Activated T-helper 1 cell treated with anti-CD3 and anti-CD28 coated beads, Interleukin-12 subunit alpha, Interleukin-12 subunit beta, Interleukin-2, Interleukin-4 antibody, amounts not matched to agents 30 ng/mL and 10 ng/mL and 1 ng/mL, durations not matched to agents 14 hours and 24 hours and 36 hours (primary cell): ENCODE measurements around the gene FAM3C. TPM values are rescaled to one million over a fixed set of nuclear protein-coding genes. Genes with fewer than 3 reads are reported as not detected.
A peak's percentile ranks its signal among the peaks of the same experiment; 100 is the strongest.

Source experiments
- DNase-seq: peaks from one replicate; pipeline ENCODE4 v3.0.0; 2021; ENCODE audit warnings: low spot score
- H3K27ac Mint-ChIP-seq: one replicate; pipeline ENCODE4 v1.8.0; 2021; ENCODE audit warnings: mild to moderate bottlenecking, mixed read lengths
- H3K27me3 Mint-ChIP-seq: one replicate; pipeline ENCODE4 v1.8.0; 2022; ENCODE audit warnings: mild to moderate bottlenecking, moderate library complexity, mixed read lengths; ENCODE audit not compliant: insufficient read depth
- H3K36me3 Mint-ChIP-seq: one replicate; pipeline ENCODE4 v1.8.0; 2021; ENCODE audit warnings: low read depth, mixed read lengths
- H3K4me1 Mint-ChIP-seq: one replicate; pipeline ENCODE4 v1.8.0; 2021; ENCODE audit warnings: low read depth, mixed read lengths
- H3K4me3 Mint-ChIP-seq: one replicate; pipeline ENCODE4 v1.8.0; 2021; ENCODE audit warnings: mild to moderate bottlenecking, moderate library complexity, mixed read lengths
- H3K9me3 Mint-ChIP-seq: one replicate; pipeline ENCODE4 v1.8.0; 2021; ENCODE audit warnings: mixed read lengths
- intact Hi-C: fragments of 100-400 bp; cut with micrococcal nuclease; formaldehyde crosslinking; loops from one replicate; pipeline ENCODE4 v1.15.1; 2024
- total RNA-seq: library from RNA; stranded (reverse); gene quantifications from 2 replicates; pipeline ENCODE4 v1.2.3, GENCODE V29; 2022

The FAM3C gene
- total RNA-seq, 1 donor from 2014 or later = 103 TPM

DNA sequence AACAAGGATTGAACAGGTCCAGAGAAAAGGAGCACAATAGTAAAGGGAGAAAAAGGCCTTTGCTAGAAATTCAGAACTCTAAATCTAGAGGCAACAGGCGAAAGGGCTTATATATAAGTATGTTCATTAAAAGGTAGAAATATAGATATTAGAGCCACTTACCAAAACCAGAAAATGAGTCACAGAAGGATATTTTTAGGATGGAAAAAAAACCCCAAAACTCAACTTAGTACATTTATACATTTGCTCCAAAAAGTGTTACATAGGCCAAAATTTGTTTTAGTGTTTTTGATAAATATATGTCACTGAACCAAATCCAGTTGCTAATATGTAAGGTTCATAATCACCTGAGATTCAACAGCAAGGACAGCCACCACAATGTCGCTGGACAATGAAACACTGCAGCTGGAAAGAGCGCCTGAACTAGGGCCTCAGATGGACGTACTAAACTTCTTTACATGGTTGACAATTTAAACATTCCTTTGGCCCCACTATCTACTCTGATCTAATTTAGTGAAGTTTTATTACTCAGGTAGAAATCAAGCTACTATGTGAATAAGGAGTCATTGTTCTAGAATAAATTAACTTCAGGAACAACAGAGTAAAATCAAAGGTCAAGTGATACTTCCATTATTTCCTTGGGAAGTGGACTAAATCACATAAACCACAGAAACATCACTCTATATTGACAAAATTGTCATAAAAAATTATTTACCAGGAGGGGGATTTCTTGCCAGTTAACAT lies 10.9 kb downstream of the FAM3C start:
- no peaks in the 10 kb centered on the region for H3K9me3 Mint-ChIP-seq
- no peak for DNase-seq
- H3K4me3 Mint-ChIP-seq = peak overlapping the region; percentile 50
- peaks cover 95% of the 10 kb centered on the region for H3K4me1 Mint-ChIP-seq
- intact Hi-C loops = loop anchor here (1.0 kb wide), 1 partner anchor 10 kb away; no protein-coding TSS in a partner anchor
- no peaks in the 10 kb centered on the region for H3K27me3 Mint-ChIP-seq
- H3K27ac Mint-ChIP-seq = peak overlapping the region; percentile 24
- H3K36me3 Mint-ChIP-seq = peaks cover 61% of the 10 kb centered on the region

GRCh38 chr7:121384265-121384664 lies 11.8 kb downstream of the FAM3C start:
- intact Hi-C loops = no loop called here
- no peak for DNase-seq
- peak overlapping the region; percentile 34 for H3K27ac Mint-ChIP-seq
- peak overlapping the region; percentile 15 for H3K4me3 Mint-ChIP-seq
- H3K27me3 Mint-ChIP-seq = no peaks in the 10 kb centered on the region
- peaks cover 95% of the 10 kb centered on the region for H3K4me1 Mint-ChIP-seq
- peaks cover 64% of the 10 kb centered on the region for H3K36me3 Mint-ChIP-seq
- H3K9me3 Mint-ChIP-seq = no peaks in the 10 kb centered on the region

GRCh38 chr7:121383235-121383910 lies 12.7 kb downstream of the FAM3C start:
- H3K36me3 Mint-ChIP-seq = peaks cover 59% of the 10 kb centered on the region

GRCh38 chr7:121382473-121382872 lies 13.6 kb downstream of the FAM3C start:
- no peak for DNase-seq
- intact Hi-C loops = no loop called here
- Mint-ChIP-seq H3K27me3 (no peaks in the 10 kb centered on the region), H3K36me3 (peaks cover 60% of the 10 kb centered on the region), H3K9me3 (no peaks in the 10 kb centered on the region), H3K4me1 (peaks cover 82% of the 10 kb centered on the region), H3K4me3 (no peak overlapping the region), H3K27ac (no peak overlapping the region)

More at GRCh38 chr7:121383235-121383910, 12.7 kb downstream of the FAM3C start:
- Mint-ChIP-seq H3K9me3 (no peaks in the 10 kb centered on the region), H3K27ac (no peak overlapping the region), H3K4me3 (no peak overlapping the region), H3K4me1 (peaks cover 88% of the 10 kb centered on the region), H3K27me3 (no peaks in the 10 kb centered on the region)
- DNase-seq = no peak
- intact Hi-C loops = no loop called here

DNA sequence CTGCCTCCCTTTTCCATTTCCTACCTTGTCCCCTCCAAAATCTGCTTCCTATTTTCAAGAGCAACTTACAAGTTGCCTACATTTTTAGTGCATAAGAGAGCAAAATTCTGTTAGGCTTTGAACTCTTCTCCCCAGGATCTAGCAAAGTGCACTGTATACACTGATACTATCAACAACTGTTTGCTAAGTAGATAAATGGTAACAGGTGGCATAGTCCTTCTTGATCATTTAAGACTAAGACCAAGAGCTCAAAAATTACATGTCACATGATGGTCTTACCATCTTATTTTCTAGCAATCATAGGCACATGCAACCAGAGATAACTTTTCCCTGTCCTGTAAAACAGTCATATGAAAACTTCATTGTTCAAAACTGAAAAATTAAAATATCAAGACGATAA lies 16.2 kb downstream of the FAM3C start:
- H3K27me3 Mint-ChIP-seq = no peaks in the 10 kb centered on the region
- H3K9me3 Mint-ChIP-seq = no peaks in the 10 kb centered on the region
- peaks cover 78% of the 10 kb centered on the region for H3K4me1 Mint-ChIP-seq
- DNase-seq = no peak
- H3K4me3 Mint-ChIP-seq = no peak overlapping the region
- H3K27ac Mint-ChIP-seq = no peak overlapping the region
- intact Hi-C loops = loop anchor here (1.0 to 2.0 kb wide), 2 partner anchors 9 to 15 kb away; no protein-coding TSS in a partner anchor
- H3K36me3 Mint-ChIP-seq = peaks cover 67% of the 10 kb centered on the region

DNA sequence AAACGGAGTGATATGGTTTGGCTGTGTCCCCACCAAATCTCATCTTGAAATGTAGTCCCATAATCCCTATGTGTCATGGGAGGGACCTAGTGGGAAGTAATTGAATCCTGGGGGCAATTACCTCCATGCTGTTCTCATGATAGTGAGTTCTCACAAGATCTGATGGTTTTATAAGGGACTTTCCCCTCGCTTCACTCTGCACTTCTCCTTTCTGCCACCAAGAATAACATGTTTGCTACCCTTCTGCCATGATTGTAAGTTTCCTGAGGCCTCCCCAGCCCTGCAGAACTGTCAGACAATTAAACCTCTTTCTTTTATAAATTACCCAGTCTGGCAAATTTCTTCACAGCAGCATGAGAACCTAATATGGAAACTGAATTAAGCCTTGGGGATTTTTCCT lies 19.1 kb downstream of the FAM3C start:
- Mint-ChIP-seq H3K4me3 (no peak overlapping the region), H3K27ac (no peak overlapping the region), H3K27me3 (no peaks in the 10 kb centered on the region), H3K4me1 (peaks cover 70% of the 10 kb centered on the region), H3K9me3 (no peaks in the 10 kb centered on the region), H3K36me3 (peaks cover 59% of the 10 kb centered on the region)
- intact Hi-C loops = no loop called here
- no peak for DNase-seq

- no peak for DNase-seq
- Mint-ChIP-seq H3K4me3 (no peak overlapping the region), H3K9me3 (no peaks in the 10 kb centered on the region), H3K36me3 (peaks cover 66% of the 10 kb centered on the region), H3K27me3 (no peaks in the 10 kb centered on the region), H3K4me1 (peaks cover 71% of the 10 kb centered on the region), H3K27ac (no peak overlapping the region)
- intact Hi-C loops = no loop called here
Observed at GRCh38 chr7:121373177-121373576, 22.9 kb downstream of the FAM3C start.

- Mint-ChIP-seq H3K27ac (peak overlapping the region; percentile 80), H3K9me3 (no peaks in the 10 kb centered on the region), H3K36me3 (peaks cover 66% of the 10 kb centered on the region), H3K27me3 (no peaks in the 10 kb centered on the region), H3K4me1 (peaks cover 76% of the 10 kb centered on the region), H3K4me3 (peak overlapping the region; percentile 38)
- DNase-seq = no peak
- intact Hi-C loops = loop anchor here (1.0 kb wide), 2 partner anchors 127 to 158 kb away; no protein-coding TSS in a partner anchor
Observed at GRCh38 chr7:121372376-121373010, 23.6 kb downstream of the FAM3C start.

- Mint-ChIP-seq H3K36me3 (peaks cover 62% of the 10 kb centered on the region), H3K4me1 (peaks cover 76% of the 10 kb centered on the region), H3K9me3 (no peaks in the 10 kb centered on the region), H3K4me3 (peak overlapping the region; percentile 75), H3K27ac (peak overlapping the region; percentile 88), H3K27me3 (no peaks in the 10 kb centered on the region)
- intact Hi-C loops = loop anchor here (1.0 to 2.0 kb wide), 4 partner anchors 23 to 158 kb away; no protein-coding TSS in a partner anchor
- DNase-seq = no peak
Observed at GRCh38 chr7:121371883-121372282, 24.2 kb downstream of the FAM3C start.

DNA sequence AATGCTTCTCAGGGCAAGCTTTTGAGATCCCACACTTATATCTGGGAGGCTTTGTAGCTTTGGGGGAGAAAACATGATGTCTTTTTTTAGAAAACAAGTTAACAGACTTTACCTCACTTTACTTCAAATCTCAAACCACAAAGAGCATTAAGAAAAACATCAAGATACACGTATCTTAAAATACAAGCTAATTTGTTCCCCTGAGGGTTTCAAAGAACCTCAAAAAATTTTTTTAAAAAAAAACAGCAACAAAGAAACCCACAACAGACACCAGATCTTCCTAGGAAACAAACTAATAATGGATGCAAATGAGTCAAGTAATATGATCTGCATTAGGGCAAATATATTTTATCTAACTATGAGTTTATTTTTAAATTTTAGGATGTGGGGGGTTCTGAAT lies 24.7 kb downstream of the FAM3C start:
- DNase-seq = no peak
- H3K36me3 Mint-ChIP-seq = peaks cover 64% of the 10 kb centered on the region
- intact Hi-C loops = loop anchor here (1.0 to 2.0 kb wide), 2 partner anchors 24 to 65 kb away; no protein-coding TSS in a partner anchor
- H3K27ac Mint-ChIP-seq = peak overlapping the region; percentile 88
- peaks cover 80% of the 10 kb centered on the region for H3K4me1 Mint-ChIP-seq
- no peaks in the 10 kb centered on the region for H3K27me3 Mint-ChIP-seq
- H3K4me3 Mint-ChIP-seq = peak overlapping the region; percentile 75
- no peaks in the 10 kb centered on the region for H3K9me3 Mint-ChIP-seq

DNA sequence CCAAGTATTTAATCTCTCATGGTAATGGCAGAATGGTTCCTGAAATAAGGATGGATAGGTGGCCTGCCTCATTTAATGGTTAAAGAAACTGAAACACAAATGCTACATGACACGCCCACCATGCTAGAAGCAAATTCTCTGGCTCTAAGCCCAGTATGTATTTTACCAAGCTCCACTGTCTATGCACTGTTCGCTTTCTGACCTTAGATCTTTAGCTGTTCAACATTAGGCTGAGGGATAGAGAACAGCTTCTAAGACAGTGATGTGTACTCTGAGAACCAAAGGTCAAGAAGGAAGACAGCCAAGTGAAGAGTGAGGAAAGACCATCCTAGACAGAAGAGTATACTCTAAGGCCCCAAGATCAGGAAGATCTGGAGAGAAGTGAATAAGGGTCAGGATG lies 26.6 kb downstream of the FAM3C start:
- DNase-seq = no peak
- peaks cover 58% of the 10 kb centered on the region for H3K36me3 Mint-ChIP-seq
- no peaks in the 10 kb centered on the region for H3K9me3 Mint-ChIP-seq
- H3K27me3 Mint-ChIP-seq = no peaks in the 10 kb centered on the region
- peak overlapping the region; percentile 83 for H3K27ac Mint-ChIP-seq
- peak overlapping the region; percentile 79 for H3K4me3 Mint-ChIP-seq
- intact Hi-C loops = loop anchor here (10.0 kb wide), 2 partner anchors 385 to 415 kb away; partner anchors contain the start of genes CPED1 and ING3
- peaks cover 68% of the 10 kb centered on the region for H3K4me1 Mint-ChIP-seq

- no peak for DNase-seq
- no peaks in the 10 kb centered on the region for H3K9me3 Mint-ChIP-seq
- H3K27me3 Mint-ChIP-seq = no peaks in the 10 kb centered on the region
- peak overlapping the region; percentile 62 for H3K4me3 Mint-ChIP-seq
- H3K27ac Mint-ChIP-seq = no peak overlapping the region
- H3K36me3 Mint-ChIP-seq = peaks cover 64% of the 10 kb centered on the region
- intact Hi-C loops = loop anchor here (1.0 to 10.0 kb wide), 4 partner anchors 180 to 628 kb away; partner anchors contain the start of genes CPED1 and ING3
- H3K4me1 Mint-ChIP-seq = peaks cover 53% of the 10 kb centered on the region
Observed at GRCh38 chr7:121366852-121367431, 29.2 kb downstream of the FAM3C start.
